Prostate gland (tissue), 2 donors: ENCODE measurements around the gene ASB16.

Experiments used
- POLR2A ChIP-seq: fragments of 450-650 bp; IDR thresholded peaks from one replicate; pipeline ENCODE4 v1.6.1; 2016; ENCODE audit warnings: antibody characterized with exemption, mild to moderate bottlenecking
- TF ChIP-seq, protein P1 (sequence below), 4 experiments: fragments of 200-600 bp in 2 of 4; fragments of 450-650 bp in 2 of 4; sonication (generic) in 2 of 4; IDR thresholded peaks; 1 replicate in 3 of 4; 2 replicates in 1 of 4; pipeline ENCODE4 v1.5.1; 2016 to 2019; ENCODE audit warnings: antibody characterized with exemption in 4 of 4, mild to moderate bottlenecking in 2 of 4, moderate library complexity in 2 of 4

- no peak for TF ChIP-seq POLR2A
- TF ChIP-seq, protein P1, sequence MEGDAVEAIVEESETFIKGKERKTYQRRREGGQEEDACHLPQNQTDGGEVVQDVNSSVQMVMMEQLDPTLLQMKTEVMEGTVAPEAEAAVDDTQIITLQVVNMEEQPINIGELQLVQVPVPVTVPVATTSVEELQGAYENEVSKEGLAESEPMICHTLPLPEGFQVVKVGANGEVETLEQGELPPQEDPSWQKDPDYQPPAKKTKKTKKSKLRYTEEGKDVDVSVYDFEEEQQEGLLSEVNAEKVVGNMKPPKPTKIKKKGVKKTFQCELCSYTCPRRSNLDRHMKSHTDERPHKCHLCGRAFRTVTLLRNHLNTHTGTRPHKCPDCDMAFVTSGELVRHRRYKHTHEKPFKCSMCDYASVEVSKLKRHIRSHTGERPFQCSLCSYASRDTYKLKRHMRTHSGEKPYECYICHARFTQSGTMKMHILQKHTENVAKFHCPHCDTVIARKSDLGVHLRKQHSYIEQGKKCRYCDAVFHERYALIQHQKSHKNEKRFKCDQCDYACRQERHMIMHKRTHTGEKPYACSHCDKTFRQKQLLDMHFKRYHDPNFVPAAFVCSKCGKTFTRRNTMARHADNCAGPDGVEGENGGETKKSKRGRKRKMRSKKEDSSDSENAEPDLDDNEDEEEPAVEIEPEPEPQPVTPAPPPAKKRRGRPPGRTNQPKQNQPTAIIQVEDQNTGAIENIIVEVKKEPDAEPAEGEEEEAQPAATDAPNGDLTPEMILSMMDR (IDR thresholded peaks at IDR 0.05) = no peak
Observed at GRCh38 chr17:44197107-44197506, 26.6 kb downstream of the ASB16 start.
